HPDE6-E6E7 (cell line): ENCODE results near the gene PRR33.

Experiments
- DNase-seq: peaks from one replicate; pipeline ENCODE4 v3.0.0; 2011; ENCODE audit warnings: missing footprints; ENCODE audit errors: extremely low spot score

The PRR33 gene

GRCh38 chr11:1916132-1916985, 24.7 kb upstream of the PRR33 start:
- DNase-seq, result no peak

GRCh38 chr11:1915795-1916131, 24.1 kb upstream of the PRR33 start:
- no peak for DNase-seq

- DNase-seq, result no peak
These were observed 21.8 kb upstream of the PRR33 start for GRCh38 chr11:1913271-1914060.

GRCh38 chr11:1912289-1912878, 20.7 kb upstream of the PRR33 start:
- DNase-seq, result no peak

GRCh38 chr11:1909524-1909923, 17.8 kb upstream of the PRR33 start:
- no peak for DNase-seq

- DNase-seq, result no peak
These were observed 16.9 kb upstream of the PRR33 start for GRCh38 chr11:1908618-1909017.

- DNase-seq, result no peak
These were observed 15.1 kb upstream of the PRR33 start for GRCh38 chr11:1906611-1907423.

GRCh38 chr11:1906181-1906580, 14.5 kb upstream of the PRR33 start:
- no peak for DNase-seq

GRCh38 chr11:1899686-1900085, 8.0 kb upstream of the PRR33 start:
- no peak for DNase-seq

- no peak for DNase-seq
These were observed 7.4 kb upstream of the PRR33 start for GRCh38 chr11:1899090-1899489.

GRCh38 chr11:1896923-1897322, 5.2 kb upstream of the PRR33 start:
- no peak for DNase-seq

GRCh38 chr11:1896468-1896867, 4.8 kb upstream of the PRR33 start:
- DNase-seq, result no peak

GRCh38 chr11:1894759-1895158, 3.1 kb upstream of the PRR33 start:
- DNase-seq, result no peak

GRCh38 chr11:1893581-1894359, 2.1 kb upstream of the PRR33 start:
- no peak for DNase-seq

- no peak for DNase-seq
These were observed 863 bp upstream of the PRR33 start for GRCh38 chr11:1892558-1892957.

- DNase-seq, result no peak
These were observed 421 bp upstream of the PRR33 start for GRCh38 chr11:1892116-1892515.

GRCh38 chr11:1890856-1891830, 552 bp downstream of the PRR33 start:
- no peak for DNase-seq

- DNase-seq, result no peak
These were observed 1.5 kb downstream of the PRR33 start for GRCh38 chr11:1889941-1890855.
